ENCODE data around the gene FARP1. TPM values are rescaled to one million over a fixed set of nuclear protein-coding genes. Genes with fewer than 3 reads are reported as not detected.
A peak's percentile ranks its signal among the peaks of the same experiment; 100 is the strongest.

Gene FARP1
- total RNA-seq, 4 donors from 2014 or later: 21.2 to 56.5 (median 35.1) TPM

- no peaks in the 10 kb centered on the region for H3K27me3 ChIP-seq
- TF ChIP-seq POLR2AphosphoS5 (IDR thresholded peaks at IDR 0.05) (no peak), EP300 (IDR thresholded peaks at IDR 0.05) (no peak), CTCF (IDR thresholded peaks at IDR 0.05) (no peak), POLR2A (IDR thresholded peaks at IDR 0.05; ENCODE audit: low read depth) (no peak)
- intact Hi-C loops (cut with DNase I): no loop called here
- DNase-seq (ENCODE audit: extremely low spot score): no peak
- WGBS: 68% methylated on average over 6 of the region's 6 CpGs
- H3K4me3 ChIP-seq: no peak overlapping the region
- H3K4me1 ChIP-seq: peaks cover 29 to 50% (median 38%) of the 10 kb centered on the region in 4 donors
- no peak overlapping the region for H3K27ac ChIP-seq (replicated peaks in 1 of 4)
- no peaks in the 10 kb centered on the region for H3K9me3 ChIP-seq
- H3K36me3 ChIP-seq: no peaks in the 10 kb centered on the region
Measured at GRCh38 chr13:98299235-98299965, 156.5 kb downstream of the FARP1 start.

DNA sequence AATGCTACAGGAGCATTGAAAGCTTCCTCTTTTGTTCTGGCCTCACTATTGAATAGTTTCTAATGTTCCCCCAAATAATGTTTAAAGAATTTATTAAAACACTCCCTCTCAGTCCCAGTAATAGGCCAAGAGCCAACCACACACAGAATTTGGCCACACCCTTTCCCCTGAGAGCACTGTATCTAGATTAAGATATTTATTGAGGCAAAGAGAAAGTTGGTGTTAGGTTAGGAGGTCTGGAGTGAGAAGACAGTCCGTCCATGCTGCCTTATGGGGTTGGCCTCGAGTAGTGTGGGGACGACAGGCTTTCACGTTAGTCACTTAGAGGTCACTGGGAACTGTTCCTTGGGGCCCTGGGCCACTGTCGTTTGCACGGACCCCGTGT is 157.1 kb downstream of the FARP1 start:
- Histone ChIP-seq H3K36me3 (no peaks in the 10 kb centered on the region), H3K4me1 (peaks cover 29 to 50% (median 38%) of the 10 kb centered on the region in 4 donors), H3K27ac (replicated peaks in 1 of 4) (no peak overlapping the region), H3K27me3 (no peaks in the 10 kb centered on the region), H3K9me3 (no peaks in the 10 kb centered on the region), H3K4me3 (no peak overlapping the region)
- intact Hi-C loops (cut with DNase I): loop anchor here (10.0 kb wide), 1 partner anchor 155 kb away; the partner anchor contains the start of gene FARP1
- WGBS: 56% methylated on average over 7 of the region's 7 CpGs
- DNase-seq (ENCODE audit: extremely low spot score): no peak
- TF ChIP-seq EP300 (IDR thresholded peaks at IDR 0.05) (no peak), POLR2A (IDR thresholded peaks at IDR 0.05; ENCODE audit: low read depth) (no peak), CTCF (IDR thresholded peaks at IDR 0.05) (no peak), POLR2AphosphoS5 (IDR thresholded peaks at IDR 0.05) (no peak)

GRCh38 chr13:98300956-98301641 is 158.2 kb downstream of the FARP1 start:
- Histone ChIP-seq H3K27ac (replicated peaks in 1 of 4) (peak overlapping the region; percentile 51 to 63 (median 52)), H3K36me3 (no peaks in the 10 kb centered on the region), H3K4me1 (peaks cover 29 to 50% (median 36%) of the 10 kb centered on the region in 4 donors), H3K27me3 (no peaks in the 10 kb centered on the region), H3K9me3 (no peaks in the 10 kb centered on the region), H3K4me3 (peak overlapping the region in 3 of 4 donors; percentile 8 to 18 (median 14))
- no peak for DNase-seq (ENCODE audit: extremely low spot score)
- intact Hi-C loops (cut with DNase I): loop anchor here (10.0 kb wide), 1 partner anchor 156 kb away; the partner anchor contains the start of gene FARP1
- WGBS: 31% methylated on average over 5 of the region's 7 CpGs
- TF ChIP-seq EP300 (IDR thresholded peaks at IDR 0.05) (no peak), POLR2AphosphoS5 (IDR thresholded peaks at IDR 0.05) (no peak), CTCF (IDR thresholded peaks at IDR 0.05) (no peak), POLR2A (IDR thresholded peaks at IDR 0.05; ENCODE audit: low read depth) (no peak)

DNA sequence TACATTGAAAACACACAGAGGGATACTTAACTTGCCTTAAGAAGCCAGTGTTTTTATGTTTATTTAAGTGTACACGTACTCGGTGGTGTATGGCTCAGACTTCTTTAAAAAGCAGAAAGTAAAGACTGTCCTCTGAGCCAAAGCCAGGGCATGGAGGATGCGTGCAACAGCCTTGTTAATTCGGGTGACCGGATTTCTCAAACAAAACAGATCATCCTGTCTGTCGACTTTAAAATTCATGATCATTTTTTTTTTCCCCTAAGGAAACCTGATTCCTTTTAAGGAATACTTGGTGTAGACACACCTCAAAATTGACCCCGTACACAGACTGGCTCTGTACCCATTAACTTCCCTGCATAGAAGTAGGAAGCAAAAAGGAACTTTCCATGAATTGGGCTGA is 158.8 kb downstream of the FARP1 start:
- TF ChIP-seq CTCF (IDR thresholded peaks at IDR 0.05): no peak
- no peak for TF ChIP-seq POLR2A (IDR thresholded peaks at IDR 0.05; ENCODE audit: low read depth)
- TF ChIP-seq POLR2AphosphoS5 (IDR thresholded peaks at IDR 0.05): no peak
- TF ChIP-seq EP300 (IDR thresholded peaks at IDR 0.05): no peak
- no peak for DNase-seq (ENCODE audit: extremely low spot score)
- Histone ChIP-seq H3K36me3 (no peaks in the 10 kb centered on the region), H3K27me3 (no peaks in the 10 kb centered on the region), H3K4me1 (peaks cover 29 to 50% (median 36%) of the 10 kb centered on the region in 4 donors), H3K27ac (replicated peaks in 1 of 4) (peak overlapping the region; percentile 51 to 63 (median 52)), H3K9me3 (no peaks in the 10 kb centered on the region), H3K4me3 (peak overlapping the region in 3 of 4 donors; percentile 8 to 18 (median 14))
- intact Hi-C loops (cut with DNase I): loop anchor here (10.0 kb wide), 1 partner anchor 157 kb away; the partner anchor contains the start of gene FARP1
- 54% methylated on average over 7 of the region's 7 CpGs for WGBS

Measured in esophagus muscularis mucosa (tissue), 4 donors.